ENCODE measurements around the gene MBTPS1.

The MBTPS1 gene

DNA sequence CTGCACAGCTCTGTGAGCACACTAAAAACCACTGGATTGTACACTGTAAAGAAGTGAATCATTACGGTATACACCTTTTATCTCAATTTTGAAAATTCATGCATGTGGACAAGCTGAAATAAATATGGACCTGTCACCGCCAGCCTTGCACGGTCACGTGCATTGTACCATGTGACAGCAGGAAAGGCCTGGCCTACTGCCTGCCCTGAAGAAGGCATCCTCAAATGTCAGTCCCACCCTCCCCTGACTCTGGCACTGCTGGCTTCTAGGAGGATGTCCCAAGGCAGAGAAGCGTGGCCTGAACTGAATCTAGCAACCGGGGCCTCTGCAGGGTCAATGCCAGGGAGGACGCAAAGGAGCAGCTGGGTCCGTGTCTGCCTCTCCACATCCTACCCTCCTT lies 108.8 kb downstream of the MBTPS1 start:
- H3K4me1 ChIP-seq (ENCODE audit: insufficient read depth, low read length, severe bottlenecking) = no peaks in the 10 kb centered on the region
- H3K9me2 ChIP-seq (ENCODE audit: low read depth, low read length) = no peaks in the 10 kb centered on the region
- H3K36me3 ChIP-seq (ENCODE audit: insufficient read depth, low read length) = no peaks in the 10 kb centered on the region
- 0 out of 2 replicates have a peak, but pooled peaks cover 3% of the 10 kb centered on the region for H3K27me3 ChIP-seq (ENCODE audit: insufficient read depth, low read length)
- H3K9me3 ChIP-seq (ENCODE audit: low read length) = no peaks in the 10 kb centered on the region
- TF ChIP-seq CTCF (IDR thresholded peaks at IDR 0.05; ENCODE audit: low read length) (no peak), EZH2 (IDR thresholded peaks at IDR 0.05; ENCODE audit: borderline replicate concordance, low read length) (no peak)
- no peak overlapping the region for H2AFZ ChIP-seq (ENCODE audit: low read length)
- H3K9ac ChIP-seq (ENCODE audit: low read length) = no peak overlapping the region
- H4K20me1 ChIP-seq (ENCODE audit: insufficient read depth, low read length) = no peaks in the 10 kb centered on the region
- no peaks in the 10 kb centered on the region for H3F3A ChIP-seq (ENCODE audit: insufficient read depth, low read length)
- H3K4me2 ChIP-seq (ENCODE audit: low read length) = no peak overlapping the region
- no peak overlapping the region for H3K27ac ChIP-seq (ENCODE audit: low read depth, low read length, poor library complexity, severe bottlenecking)
- H3K79me2 ChIP-seq (ENCODE audit: insufficient read depth, low read length) = no peaks in the 10 kb centered on the region
- no peak overlapping the region for H3K4me3 ChIP-seq (ENCODE audit: low read depth, low read length, poor library complexity, severe bottlenecking)

- Histone ChIP-seq H3K27me3 (ENCODE audit: insufficient read depth, low read length) (peaks cover 3% of the 10 kb centered on the region; the same call in 1 of the 2 replicates), H3K79me2 (ENCODE audit: insufficient read depth, low read length) (no peaks in the 10 kb centered on the region), H3K9me3 (ENCODE audit: low read length) (no peaks in the 10 kb centered on the region)
These were observed 109.2 kb downstream of the MBTPS1 start for GRCh38 chr16:84007520-84007919.

DNA sequence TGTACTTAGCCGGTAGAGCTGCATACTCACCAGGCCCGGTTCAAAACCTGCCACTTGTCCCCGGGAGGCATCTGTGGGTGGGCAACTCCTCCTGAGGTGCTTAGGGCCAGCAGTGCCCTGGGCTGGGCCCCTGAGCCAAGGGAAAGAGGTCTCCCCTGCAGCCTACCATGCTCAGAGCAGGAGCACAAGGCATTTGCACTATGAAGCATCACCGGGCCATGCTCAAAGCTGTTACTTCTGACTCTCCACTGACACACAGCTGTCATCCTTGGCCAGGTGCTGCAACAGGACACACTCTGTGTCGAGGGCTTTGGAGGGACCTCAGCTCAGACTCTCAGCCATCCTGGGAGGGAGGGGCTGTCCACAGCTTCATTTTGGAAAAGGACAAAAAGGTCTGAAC lies 111.4 kb downstream of the MBTPS1 start:
- Histone ChIP-seq H3K9ac (ENCODE audit: low read length) (no peak overlapping the region), H3F3A (ENCODE audit: insufficient read depth, low read length) (no peaks in the 10 kb centered on the region), H3K4me2 (ENCODE audit: low read length) (no peak overlapping the region), H3K79me2 (ENCODE audit: insufficient read depth, low read length) (no peaks in the 10 kb centered on the region), H4K20me1 (ENCODE audit: insufficient read depth, low read length) (no peaks in the 10 kb centered on the region), H2AFZ (ENCODE audit: low read length) (no peak overlapping the region), H3K4me3 (ENCODE audit: low read depth, low read length, poor library complexity, severe bottlenecking) (no peak overlapping the region), H3K9me2 (ENCODE audit: low read depth, low read length) (no peaks in the 10 kb centered on the region), H3K27ac (ENCODE audit: low read depth, low read length, poor library complexity, severe bottlenecking) (no peak overlapping the region), H3K4me1 (ENCODE audit: insufficient read depth, low read length, severe bottlenecking) (no peaks in the 10 kb centered on the region), H3K27me3 (ENCODE audit: insufficient read depth, low read length) (no peaks in the 10 kb centered on the region; the same call in 1 of the 2 replicates), H3K36me3 (ENCODE audit: insufficient read depth, low read length) (no peaks in the 10 kb centered on the region), H3K9me3 (ENCODE audit: low read length) (no peaks in the 10 kb centered on the region)
- TF ChIP-seq CTCF (IDR thresholded peaks at IDR 0.05; ENCODE audit: low read length) = no peak
- TF ChIP-seq EZH2 (IDR thresholded peaks at IDR 0.05; ENCODE audit: borderline replicate concordance, low read length) = no peak

More at GRCh38 chr16:84007520-84007919, 109.2 kb downstream of the MBTPS1 start:
- H3K4me2 ChIP-seq (ENCODE audit: low read length) = no peak overlapping the region
- no peaks in the 10 kb centered on the region for H3K9me2 ChIP-seq (ENCODE audit: low read depth, low read length)
- no peaks in the 10 kb centered on the region for H3K36me3 ChIP-seq (ENCODE audit: insufficient read depth, low read length)
- H2AFZ ChIP-seq (ENCODE audit: low read length) = no peak overlapping the region
- H3K4me1 ChIP-seq (ENCODE audit: insufficient read depth, low read length, severe bottlenecking) = no peaks in the 10 kb centered on the region
- no peak overlapping the region for H3K27ac ChIP-seq (ENCODE audit: low read depth, low read length, poor library complexity, severe bottlenecking)
- no peaks in the 10 kb centered on the region for H4K20me1 ChIP-seq (ENCODE audit: insufficient read depth, low read length)
- TF ChIP-seq CTCF (IDR thresholded peaks at IDR 0.05; ENCODE audit: low read length) (no peak), EZH2 (IDR thresholded peaks at IDR 0.05; ENCODE audit: borderline replicate concordance, low read length) (no peak)
- H3K9ac ChIP-seq (ENCODE audit: low read length) = no peak overlapping the region
- no peak overlapping the region for H3K4me3 ChIP-seq (ENCODE audit: low read depth, low read length, poor library complexity, severe bottlenecking)
- no peaks in the 10 kb centered on the region for H3F3A ChIP-seq (ENCODE audit: insufficient read depth, low read length)

Measured in OCI-LY1 (cell line).